ENCODE measurements around the gene BNC2. TPM values are rescaled to one million over a fixed set of nuclear protein-coding genes. Genes with fewer than 3 reads are reported as not detected.

The BNC2 gene
- total RNA-seq, 1 experiment from 2014 or later, result 11.7 TPM

GRCh38 chr9:16446636-16447035, 423.8 kb downstream of the BNC2 start:
- ChIA-PET CTCF (no interaction called here), POLR2A (ENCODE audit: unreplicated experiment) (no interaction called here)
- ATAC-seq, result no peak
- H3K27me3 ChIP-seq (ENCODE audit: low read length), result no peaks in the 10 kb centered on the region
- H3K27ac ChIP-seq (ENCODE audit: low read length), result no peak overlapping the region
- peaks cover 36% of the 10 kb centered on the region for H3K4me1 ChIP-seq (ENCODE audit: insufficient read depth, low read length)
- H2AFZ ChIP-seq (ENCODE audit: low read length), result no peak overlapping the region
- H4K20me1 ChIP-seq (ENCODE audit: low read length), result no peaks in the 10 kb centered on the region
- no peaks in the 10 kb centered on the region for H3K9me3 ChIP-seq (ENCODE audit: low read length)
- H3K79me2 ChIP-seq (ENCODE audit: low read length), result no peaks in the 10 kb centered on the region
- no peak for DNase-seq
- H3K4me3 ChIP-seq (ENCODE audit: low read length), result no peak overlapping the region
- no peaks in the 10 kb centered on the region for H3F3A ChIP-seq (ENCODE audit: low read length, unreplicated experiment)
- H3K9me2 ChIP-seq (replicated peaks; ENCODE audit: low read length), result no peaks in the 10 kb centered on the region
- no peak overlapping the region for H3K9ac ChIP-seq (ENCODE audit: low read length)
- BruUV-seq (replicated peaks), result no TSS peak
- TF ChIP-seq EZH2phosphoT487 (IDR thresholded peaks at IDR 0.05; ENCODE audit: borderline replicate concordance, low read length), result no peak
- no peak for TF ChIP-seq EZH2 (IDR thresholded peaks at IDR 0.05; ENCODE audit: low read length, unreplicated experiment)
- no peak for TF ChIP-seq CTCF (conservative IDR thresholded peaks at IDR 0.05; ENCODE audit: low read depth, low read length)
- intact Hi-C loops (cut with micrococcal nuclease), result no loop called here
- H3K4me2 ChIP-seq (ENCODE audit: low read length), result no peak overlapping the region
- H3K36me3 ChIP-seq (ENCODE audit: low read depth, low read length), result no peaks in the 10 kb centered on the region

- TF ChIP-seq EZH2phosphoT487 (IDR thresholded peaks at IDR 0.05; ENCODE audit: borderline replicate concordance, low read length), result no peak
- TF ChIP-seq CTCF (conservative IDR thresholded peaks at IDR 0.05; ENCODE audit: low read depth, low read length), result no peak
- no peak for TF ChIP-seq EZH2 (IDR thresholded peaks at IDR 0.05; ENCODE audit: low read length, unreplicated experiment)
- CTCF ChIA-PET, result no interaction called here
- Histone ChIP-seq H3K4me2 (ENCODE audit: low read length) (peak overlapping the region; percentile 32), H3K9ac (ENCODE audit: low read length) (no peak overlapping the region), H3F3A (ENCODE audit: low read length, unreplicated experiment) (no peaks in the 10 kb centered on the region), H3K4me3 (ENCODE audit: low read length) (no peak overlapping the region), H4K20me1 (ENCODE audit: low read length) (no peaks in the 10 kb centered on the region), H3K9me2 (replicated peaks; ENCODE audit: low read length) (no peaks in the 10 kb centered on the region), H2AFZ (ENCODE audit: low read length) (no peak overlapping the region), H3K9me3 (ENCODE audit: low read length) (no peaks in the 10 kb centered on the region), H3K79me2 (ENCODE audit: low read length) (no peaks in the 10 kb centered on the region), H3K4me1 (ENCODE audit: insufficient read depth, low read length) (peaks cover 36% of the 10 kb centered on the region), H3K27ac (ENCODE audit: low read length) (0 out of 2 replicates have a peak overlapping the region, but pooled peaks have one; percentile 3), H3K36me3 (ENCODE audit: low read depth, low read length) (no peaks in the 10 kb centered on the region), H3K27me3 (ENCODE audit: low read length) (no peaks in the 10 kb centered on the region)
- POLR2A ChIA-PET (ENCODE audit: unreplicated experiment), result no interaction called here
- no TSS peak for BruUV-seq (replicated peaks)
- intact Hi-C loops (cut with micrococcal nuclease), result no loop called here
- peak; percentile 40; the same call in 1 of the 2 replicates for ATAC-seq
- DNase-seq, result peak; percentile 69
These were observed 425.1 kb downstream of the BNC2 start for GRCh38 chr9:16445141-16445920.

GRCh38 chr9:16442622-16443021, 427.8 kb downstream of the BNC2 start:
- POLR2A ChIA-PET (ENCODE audit: unreplicated experiment), result no interaction called here
- BruUV-seq (replicated peaks), result no TSS peak
- peak overlapping the region; percentile 49; the same call in 1 of the 2 replicates for H2AFZ ChIP-seq (ENCODE audit: low read length)

More at GRCh38 chr9:16442622-16443021, 427.8 kb downstream of the BNC2 start:
- CTCF ChIA-PET, result no interaction called here
- H3K79me2 ChIP-seq (ENCODE audit: low read length), result no peaks in the 10 kb centered on the region
- no peak overlapping the region for H3K9ac ChIP-seq (ENCODE audit: low read length)
- peaks cover 36% of the 10 kb centered on the region for H3K4me1 ChIP-seq (ENCODE audit: insufficient read depth, low read length)
- H3K36me3 ChIP-seq (ENCODE audit: low read depth, low read length), result no peaks in the 10 kb centered on the region
- peak overlapping the region; percentile 61 for H3K4me2 ChIP-seq (ENCODE audit: low read length)
- ATAC-seq, result peak; percentile 86
- H4K20me1 ChIP-seq (ENCODE audit: low read length), result no peaks in the 10 kb centered on the region
- H3K9me2 ChIP-seq (replicated peaks; ENCODE audit: low read length), result no peaks in the 10 kb centered on the region
- TF ChIP-seq EZH2 (IDR thresholded peaks at IDR 0.05; ENCODE audit: low read length, unreplicated experiment) (no peak), CTCF (conservative IDR thresholded peaks at IDR 0.05; ENCODE audit: low read depth, low read length) (no peak), EZH2phosphoT487 (IDR thresholded peaks at IDR 0.05; ENCODE audit: borderline replicate concordance, low read length) (no peak)
- no peaks in the 10 kb centered on the region for H3K9me3 ChIP-seq (ENCODE audit: low read length)
- no peaks in the 10 kb centered on the region for H3K27me3 ChIP-seq (ENCODE audit: low read length)
- intact Hi-C loops (cut with micrococcal nuclease), result no loop called here
- peak overlapping the region; percentile 28 for H3K4me3 ChIP-seq (ENCODE audit: low read length)
- H3K27ac ChIP-seq (ENCODE audit: low read length), result peak overlapping the region; percentile 44
- peak; percentile 70 for DNase-seq
- H3F3A ChIP-seq (ENCODE audit: low read length, unreplicated experiment), result no peaks in the 10 kb centered on the region
